C4-2B (cell line): ENCODE measurements around the gene CEP20.

Source experiments
- CTCF ChIP-seq: fragments of 450-650 bp; conservative IDR thresholded peaks from 2 replicates; pipeline ENCODE4 v1.5.1; 2017; ENCODE audit warnings: mild to moderate bottlenecking
- ZFX ChIP-seq: fragments of 450-650 bp; IDR thresholded peaks from 2 replicates; pipeline ENCODE4 v1.6.1; 2017

GRCh38 chr16:15915555-15916081 lies 27.2 kb upstream of the CEP20 start:
- TF ChIP-seq CTCF, result no peak
- no peak for TF ChIP-seq ZFX
